Dermis microvascular lymphatic vessel endothelial cell (primary cell): ENCODE measurements around the gene DLGAP4. TPM values are rescaled to one million over a fixed set of nuclear protein-coding genes. Genes with fewer than 3 reads are reported as not detected.

ENCODE experiments used
- DNase-seq, 2 donors: peaks; one replicate each; pipeline versions ENCODE4 v3.0.0 to v3.0.0-alpha.2; 2010; ENCODE audit warnings: low read depth in 2 of 2
- total RNA-seq: library from RNA; depleted of rRNA; stranded (reverse); fragments of >200 nt; gene quantifications from 2 replicates; pipeline ENCODE4 v1.2.1, GENCODE V29; 2014

Gene DLGAP4
- total RNA-seq, 1 donor from 2014 or later = 7.8 TPM

DNA sequence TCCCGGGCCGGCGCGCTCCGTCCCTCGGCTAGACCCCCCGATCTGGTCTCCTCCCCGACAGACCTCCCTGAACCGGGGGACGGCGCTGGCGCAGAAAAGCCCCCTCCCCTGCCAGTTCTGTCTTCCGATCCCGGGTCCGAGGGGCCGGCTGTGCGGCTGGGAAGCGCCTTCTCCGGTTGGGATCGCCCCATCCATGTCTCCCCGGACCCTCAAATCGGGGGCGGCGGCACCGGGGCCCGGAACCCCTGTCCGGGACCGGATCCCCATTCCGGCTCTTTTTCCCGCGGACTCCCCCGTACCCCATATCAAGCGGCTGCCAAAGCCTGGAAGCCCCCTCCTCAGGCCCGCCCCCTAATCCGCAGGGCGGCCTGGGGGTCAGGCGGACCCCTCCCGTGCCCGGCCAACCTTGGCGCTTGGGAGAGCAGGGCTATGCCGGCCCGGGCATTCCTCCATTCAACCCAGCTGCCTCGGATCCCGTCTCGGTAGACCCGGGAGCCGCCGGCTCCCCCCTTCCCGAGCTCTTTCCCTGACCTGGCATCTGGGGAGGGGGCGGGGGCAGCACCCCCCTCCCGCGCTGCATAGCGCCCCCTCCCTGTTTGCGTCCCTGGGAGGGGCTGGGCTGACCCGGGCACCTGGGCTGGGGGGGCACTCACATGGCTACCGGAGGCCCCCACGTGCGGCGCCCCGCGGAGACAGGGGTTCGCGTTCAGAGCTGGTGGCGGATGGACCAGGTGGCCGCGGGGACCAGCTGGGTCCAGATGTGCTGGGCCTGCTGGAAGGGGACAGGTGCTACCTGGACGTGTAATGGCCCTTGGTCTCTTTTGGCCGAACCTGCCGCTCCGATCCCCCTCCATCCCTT, 643 bp downstream of the DLGAP4 start:
- DNase-seq = no peak

DNA sequence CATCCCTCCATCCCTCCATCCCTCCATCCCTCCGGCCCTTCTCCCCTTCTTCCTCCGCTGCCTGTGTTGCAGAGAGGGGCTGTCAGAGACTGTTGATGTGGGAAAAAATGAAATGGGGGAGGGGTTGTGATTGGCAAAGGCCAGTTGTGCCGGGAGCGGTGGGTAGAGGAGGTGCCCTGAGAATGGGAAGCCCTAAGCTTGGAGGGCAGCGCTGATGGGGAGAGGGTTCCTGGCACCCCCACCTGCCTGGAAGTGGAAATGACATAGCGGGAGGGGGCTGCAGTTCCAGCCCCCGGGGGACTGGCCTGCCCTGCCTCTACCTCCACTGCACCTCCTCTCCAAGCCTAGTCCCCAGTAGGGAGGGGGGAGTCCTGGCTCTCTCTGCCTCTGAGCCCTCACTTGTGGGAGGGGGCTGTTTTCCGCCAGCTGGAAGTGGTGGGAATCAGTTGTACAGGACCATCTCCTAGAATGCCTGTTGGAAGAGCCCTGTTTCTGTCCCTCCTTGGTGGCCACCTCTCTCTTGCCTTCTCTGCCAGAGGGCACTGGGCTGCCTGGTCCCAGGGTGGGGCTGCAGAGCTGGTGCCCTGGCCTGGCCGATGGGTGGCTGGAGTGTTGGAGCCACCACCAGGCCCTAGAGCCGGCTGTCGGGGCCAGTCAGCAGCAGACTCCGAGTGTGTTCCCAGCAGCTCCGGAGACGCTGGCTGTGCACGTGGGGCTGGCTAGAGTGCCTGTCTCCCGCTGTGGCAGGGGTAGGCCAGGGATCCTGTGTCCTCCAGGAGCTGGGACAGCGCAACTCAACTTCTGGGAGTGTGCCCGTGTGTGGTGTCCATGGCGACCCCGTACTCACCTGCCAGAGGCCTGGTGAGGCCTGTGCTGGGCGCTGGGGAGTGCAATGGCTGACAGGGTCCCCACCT, 1.5 kb downstream of the DLGAP4 start:
- DNase-seq = no peak

DNA sequence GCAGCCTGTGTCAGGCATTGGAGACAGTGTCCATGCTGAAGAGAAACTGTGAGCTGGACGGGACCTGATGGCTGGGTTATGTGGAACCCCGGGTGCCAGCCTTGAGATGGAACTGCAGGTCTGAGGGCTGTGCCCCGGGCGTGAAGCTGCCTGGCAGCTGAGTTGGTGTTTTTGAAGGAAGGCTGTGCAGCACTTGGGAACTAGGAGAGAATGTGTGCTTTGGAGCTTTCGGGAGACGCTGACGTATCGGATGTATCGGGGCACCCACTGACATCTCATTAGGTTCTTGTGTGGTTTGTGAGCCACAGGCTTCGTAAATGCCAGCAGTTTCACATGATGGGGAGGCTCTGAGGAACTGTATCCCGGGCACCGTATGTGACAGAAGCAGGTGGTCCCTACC, 2.2 kb downstream of the DLGAP4 start:
- no peak for DNase-seq

DNA sequence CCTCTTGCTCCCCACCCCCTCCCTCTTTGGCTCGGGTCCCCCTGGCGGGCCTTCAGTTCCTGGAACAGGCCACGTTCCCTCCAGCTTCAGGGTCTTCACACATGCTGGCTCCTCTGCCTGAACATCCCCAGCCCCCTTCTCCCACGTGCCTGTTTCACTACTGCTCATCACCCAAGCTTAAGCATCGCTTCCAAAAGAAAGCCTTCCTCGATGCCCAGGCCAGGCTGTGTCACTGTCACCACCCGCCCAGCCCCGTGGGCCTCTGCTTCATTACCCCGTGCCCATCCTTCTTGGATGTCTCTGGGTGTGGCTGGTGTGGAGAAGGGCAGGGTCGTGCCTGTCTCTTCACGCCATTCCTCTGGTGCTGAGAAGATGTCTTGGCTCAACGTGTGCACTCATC, 2.8 kb downstream of the DLGAP4 start:
- DNase-seq = no peak

DNA sequence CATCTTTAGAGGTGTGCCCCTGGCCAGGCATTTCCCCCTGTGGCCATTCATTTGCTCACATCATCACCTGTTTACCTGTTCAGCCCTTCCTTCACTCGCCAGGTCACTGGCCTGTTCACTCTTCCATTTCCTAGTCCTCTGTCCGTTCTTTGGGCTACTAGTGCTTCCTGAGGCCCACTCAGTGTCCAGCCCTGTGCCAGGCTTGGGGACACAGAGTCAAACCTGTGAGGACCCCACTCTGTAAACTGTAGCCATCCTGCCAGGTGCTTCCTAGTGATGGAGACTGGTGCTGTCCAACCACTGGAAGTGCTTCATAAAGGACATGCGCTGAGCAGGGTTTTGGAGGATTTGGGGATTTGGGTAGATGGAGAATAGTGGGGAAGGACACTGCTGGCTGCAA, 3.5 kb downstream of the DLGAP4 start:
- DNase-seq = no peak

DNA sequence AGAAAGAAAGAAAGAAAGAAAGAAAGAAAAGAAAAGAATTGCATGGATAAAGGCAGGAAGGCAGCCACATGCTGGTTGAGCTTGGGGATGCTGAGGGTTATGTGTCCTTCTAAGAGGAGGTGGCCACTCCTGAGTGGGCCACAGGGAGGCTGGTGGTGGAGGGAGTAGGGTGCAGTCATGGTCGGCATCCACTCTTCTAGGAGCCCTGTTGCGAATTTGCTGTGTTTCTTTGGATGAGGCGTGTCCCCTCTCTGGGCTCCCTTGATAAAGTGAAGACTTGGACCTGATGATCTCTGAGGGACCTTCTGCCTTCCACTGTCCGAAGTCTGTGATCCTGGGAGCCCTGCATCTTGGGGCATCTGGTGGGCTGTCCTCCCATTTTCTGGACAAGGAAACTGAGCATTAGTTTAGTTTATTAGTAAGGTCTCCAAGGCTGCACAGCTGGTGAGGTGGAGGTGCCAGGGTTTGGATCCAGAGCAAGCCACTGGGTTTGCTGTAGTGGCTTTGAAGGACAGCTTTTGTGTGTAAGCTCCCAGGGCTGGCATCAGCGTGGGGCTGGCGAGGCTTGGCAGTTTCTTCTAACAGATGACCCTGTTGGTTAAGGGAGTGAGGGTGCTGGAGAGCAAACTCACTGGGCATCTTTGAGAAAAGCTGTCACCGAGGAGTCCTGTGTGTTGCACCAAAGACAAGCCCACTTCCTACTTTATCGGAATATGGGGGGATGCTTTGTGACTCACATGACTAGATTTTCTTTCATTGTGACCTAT, 4.3 kb downstream of the DLGAP4 start:
- no peak for DNase-seq

DNA sequence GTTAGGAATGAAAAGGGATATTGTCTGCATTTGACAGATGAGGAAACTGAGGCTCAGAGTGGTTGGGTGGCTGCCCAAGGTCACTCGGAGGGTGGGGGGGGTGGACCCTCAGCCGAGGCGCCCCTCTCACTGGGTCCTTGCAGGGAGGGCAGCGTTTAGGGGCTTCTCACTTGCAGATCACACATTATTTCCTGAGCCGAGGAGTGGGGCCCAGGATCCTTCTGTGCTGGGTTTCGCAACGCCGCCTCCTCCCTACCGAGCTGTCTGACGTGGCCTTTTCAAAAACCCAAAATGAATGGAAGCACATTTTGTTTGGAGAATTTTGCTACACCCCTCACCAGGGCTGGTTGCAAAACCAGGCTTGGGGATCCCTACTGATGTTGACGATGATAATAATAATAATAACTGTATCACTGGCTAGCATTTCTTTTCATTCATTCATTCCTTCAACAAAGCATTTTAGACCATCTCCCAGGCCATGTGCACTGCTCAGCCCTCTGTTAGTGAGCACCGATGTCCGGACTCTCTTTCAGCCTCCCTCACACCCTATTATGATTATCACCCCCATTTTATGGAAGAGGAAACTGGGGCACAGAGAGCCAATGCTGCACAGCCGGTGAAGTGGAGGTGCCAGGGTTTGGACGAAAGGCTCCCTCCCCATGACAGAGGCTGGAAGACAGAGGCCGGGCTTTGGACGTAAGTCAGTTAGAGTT, 5.2 kb downstream of the DLGAP4 start:
- DNase-seq = no peak

DNA sequence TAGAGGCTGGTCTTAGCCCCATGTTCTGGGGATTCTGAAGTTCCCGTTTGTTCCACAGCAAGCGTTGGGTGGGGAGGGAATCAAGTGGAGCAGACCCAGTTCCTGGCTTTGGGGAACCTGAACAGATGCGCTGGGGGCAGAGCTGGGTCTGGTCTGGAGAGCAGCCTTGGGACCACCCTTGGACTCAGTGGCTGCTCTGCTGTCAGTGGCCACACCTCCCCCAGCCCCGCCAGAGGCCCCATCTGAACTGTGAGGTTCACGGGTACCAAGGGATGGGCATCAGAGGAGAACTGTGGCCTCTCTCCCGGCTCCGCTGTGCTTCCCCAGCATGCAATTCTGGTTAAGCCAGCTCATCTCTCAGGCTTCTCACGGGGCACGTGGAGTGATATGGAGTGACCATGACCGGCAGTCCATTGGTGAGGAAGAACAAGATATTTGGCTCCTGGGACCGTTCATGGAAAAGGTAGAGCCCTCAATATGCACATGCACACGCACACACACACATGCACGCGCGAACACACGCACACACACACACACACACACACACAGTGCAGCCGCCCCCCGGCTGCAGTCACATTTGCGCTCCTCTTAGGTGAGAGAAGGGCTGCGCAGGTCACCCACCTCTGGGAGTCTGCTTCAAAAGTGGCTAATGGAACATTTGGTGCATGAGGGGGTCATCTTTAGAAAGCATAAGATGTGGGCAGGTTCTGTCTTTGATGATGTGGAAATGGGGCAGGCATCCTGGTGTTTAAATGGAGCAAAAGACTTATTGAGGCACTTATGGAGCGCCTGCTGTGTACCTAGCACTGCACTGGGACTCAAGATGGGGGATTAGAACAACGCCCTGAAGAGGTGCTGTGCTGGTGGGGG, 6.0 kb downstream of the DLGAP4 start:
- DNase-seq = no peak

DNA sequence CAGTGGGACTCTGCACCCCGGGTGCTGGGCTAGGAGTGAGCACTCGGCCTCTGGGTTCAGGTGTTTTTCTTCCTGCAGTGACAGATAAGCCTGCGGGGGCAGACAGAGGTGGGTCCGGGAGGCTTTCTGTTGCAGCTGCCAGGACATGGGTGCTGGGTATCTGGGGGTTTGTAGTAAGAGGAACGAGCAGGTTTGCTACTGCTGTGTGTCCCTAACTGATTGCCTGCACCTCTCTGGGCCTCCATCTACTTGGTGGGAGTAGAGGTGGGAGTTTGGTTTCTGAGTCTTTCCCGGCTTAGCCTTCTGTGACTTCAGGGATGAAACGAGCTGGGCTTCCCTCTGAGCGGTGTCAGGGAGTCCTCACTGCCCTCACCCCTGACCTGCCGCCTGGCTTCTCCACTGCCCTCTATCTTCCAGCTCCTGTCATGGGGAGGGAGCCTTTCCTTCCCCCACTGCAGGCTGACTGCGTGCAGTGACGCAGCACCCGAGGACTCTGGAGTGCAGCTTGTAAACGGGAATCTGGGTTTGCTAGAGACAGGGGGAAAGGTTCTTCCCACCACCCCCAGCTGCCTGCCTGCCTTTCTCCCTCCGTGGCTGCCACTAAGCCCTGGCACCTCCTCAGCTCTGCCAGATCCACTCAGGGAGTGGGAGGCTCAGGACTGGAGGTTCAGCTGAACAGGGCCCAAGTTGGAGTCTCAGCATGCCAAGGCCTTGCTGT, 6.7 kb downstream of the DLGAP4 start:
- no peak for DNase-seq

DNA sequence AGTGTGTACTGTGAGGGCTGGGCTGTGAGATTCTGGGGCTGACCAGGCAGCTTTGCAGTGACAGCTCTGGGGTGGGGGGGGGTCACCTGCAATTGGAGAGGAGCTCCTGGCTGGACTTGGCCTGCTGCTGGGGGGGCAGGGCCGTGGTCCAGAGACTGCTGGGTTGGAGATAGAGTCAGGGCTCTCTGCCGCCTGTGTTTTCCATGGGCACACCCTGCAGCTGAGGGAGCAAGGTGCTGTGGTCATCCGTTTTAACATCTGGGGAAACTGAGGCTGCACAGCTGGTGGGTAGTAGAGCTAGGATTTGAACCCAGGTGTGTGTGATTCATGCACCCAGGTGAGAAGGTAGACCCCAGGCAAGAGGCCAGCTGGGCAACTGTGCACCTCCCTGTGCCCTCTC, 7.3 kb downstream of the DLGAP4 start:
- no peak for DNase-seq

DNA sequence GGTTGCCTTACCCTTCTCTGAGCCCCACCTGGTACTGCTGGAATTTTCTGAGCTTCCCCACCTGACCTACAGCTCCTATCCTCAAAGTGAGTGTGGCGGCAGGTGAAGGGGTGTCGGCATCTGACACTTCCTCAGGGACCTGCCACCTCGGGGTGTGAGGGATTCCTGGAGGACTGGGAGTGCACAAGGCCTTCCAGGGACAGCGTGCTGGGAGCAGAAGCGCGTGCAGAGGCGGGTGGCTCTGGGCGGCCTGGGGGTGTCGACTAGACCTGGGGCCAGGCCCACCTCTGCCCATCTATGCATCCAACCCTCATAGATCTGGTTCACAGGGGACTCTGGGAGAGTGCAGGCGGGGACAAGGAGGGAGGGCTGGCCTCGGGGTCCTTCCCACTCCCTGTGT, 7.8 kb downstream of the DLGAP4 start:
- no peak for DNase-seq

DNA sequence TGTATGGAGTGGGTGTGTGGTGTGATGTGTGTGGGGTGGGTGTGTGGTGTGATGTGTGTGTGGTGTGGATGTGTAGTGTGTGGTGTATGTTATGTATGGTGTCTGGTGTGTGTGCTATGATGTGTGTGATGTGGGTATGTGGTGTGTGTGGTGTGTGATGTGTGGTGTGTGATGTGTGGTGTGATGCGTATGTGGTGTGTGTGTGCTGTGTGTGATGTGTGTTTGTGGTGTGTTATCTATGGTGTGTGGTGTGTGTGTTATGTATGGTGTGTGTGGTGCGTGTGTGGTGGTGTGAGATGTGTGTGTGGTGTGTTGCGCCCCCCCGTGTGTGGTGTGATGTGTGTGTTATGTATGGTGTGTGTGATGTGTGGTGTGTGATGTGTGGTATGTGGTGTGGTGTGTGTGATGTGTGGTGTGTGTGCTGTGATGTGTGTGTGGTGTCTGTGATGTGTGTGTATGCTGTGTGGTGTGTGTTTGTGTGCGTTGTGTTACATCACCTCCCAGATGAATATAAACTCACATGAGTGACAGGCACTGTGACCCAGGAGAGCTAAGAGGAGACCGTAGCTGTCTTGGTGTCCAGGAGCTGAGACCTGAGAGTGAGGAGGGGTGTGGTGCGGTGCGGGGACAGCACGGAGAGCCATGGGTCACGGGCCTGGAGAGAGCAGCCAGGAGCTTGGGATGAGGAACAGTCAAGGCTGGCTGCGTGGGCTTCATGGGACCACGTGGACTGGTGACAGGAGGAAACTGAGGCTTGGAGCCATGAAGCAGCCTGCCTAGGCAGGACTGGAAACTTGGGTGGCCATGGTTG, 8.8 kb downstream of the DLGAP4 start:
- DNase-seq = no peak

DNA sequence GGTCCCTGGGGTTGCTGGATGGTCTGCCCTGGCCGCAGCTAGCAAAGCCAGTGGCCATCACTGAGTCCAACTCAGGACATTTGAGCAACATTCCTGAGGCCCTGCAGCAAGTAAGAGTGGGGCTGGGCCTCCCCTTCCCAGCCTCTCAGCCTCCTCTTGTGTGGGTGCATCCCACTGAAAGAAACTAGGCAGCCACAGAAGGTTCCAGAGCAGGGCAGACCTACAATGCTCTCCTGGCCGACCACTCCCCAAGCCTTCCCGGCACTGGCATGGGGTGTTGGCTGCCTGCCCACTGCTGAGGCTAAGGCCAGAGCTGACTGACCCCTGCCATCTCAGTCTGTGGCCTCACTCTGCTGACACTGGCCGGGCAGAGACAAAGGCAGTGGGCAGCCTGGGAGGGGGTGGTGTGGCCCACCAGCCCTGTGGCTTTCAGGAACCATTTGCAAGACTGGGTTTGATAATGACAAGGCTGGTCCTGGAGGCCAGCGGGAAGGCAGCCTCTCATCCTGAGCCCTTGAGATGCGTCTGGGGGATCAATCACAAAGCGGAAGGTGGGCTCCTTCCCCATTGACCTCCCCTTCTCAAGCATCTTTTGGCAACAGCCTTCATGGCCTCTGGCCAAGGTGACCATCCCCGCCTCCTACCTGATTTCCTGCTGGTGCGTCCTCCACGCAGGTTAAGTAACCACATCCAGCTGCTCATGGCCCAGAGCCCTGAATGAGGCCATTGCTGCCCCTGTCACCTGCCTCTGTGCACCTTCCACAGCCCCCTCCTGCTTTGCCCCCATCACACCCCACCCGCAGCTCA, 9.6 kb downstream of the DLGAP4 start:
- no peak for DNase-seq

DNA sequence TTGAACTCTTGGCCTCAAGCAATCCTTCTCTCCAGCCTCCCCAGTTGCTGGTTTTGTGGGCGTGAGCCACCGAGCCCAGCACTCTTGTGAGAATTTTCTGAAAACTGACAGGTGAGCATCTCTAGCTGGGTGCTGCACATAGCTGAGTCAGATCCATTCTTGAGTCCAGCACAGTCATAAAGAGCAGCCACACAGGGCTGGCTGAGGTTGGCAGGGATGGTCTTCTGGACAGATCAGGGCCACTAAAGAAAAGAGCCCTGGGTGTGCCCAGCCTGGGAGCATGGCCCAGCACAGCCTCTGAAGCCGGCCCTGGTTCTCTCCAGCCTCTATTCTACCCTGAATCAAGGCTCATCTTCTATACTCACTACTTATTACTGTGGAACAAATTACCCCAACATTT, 11.5 kb downstream of the DLGAP4 start:
- no peak for DNase-seq

DNA sequence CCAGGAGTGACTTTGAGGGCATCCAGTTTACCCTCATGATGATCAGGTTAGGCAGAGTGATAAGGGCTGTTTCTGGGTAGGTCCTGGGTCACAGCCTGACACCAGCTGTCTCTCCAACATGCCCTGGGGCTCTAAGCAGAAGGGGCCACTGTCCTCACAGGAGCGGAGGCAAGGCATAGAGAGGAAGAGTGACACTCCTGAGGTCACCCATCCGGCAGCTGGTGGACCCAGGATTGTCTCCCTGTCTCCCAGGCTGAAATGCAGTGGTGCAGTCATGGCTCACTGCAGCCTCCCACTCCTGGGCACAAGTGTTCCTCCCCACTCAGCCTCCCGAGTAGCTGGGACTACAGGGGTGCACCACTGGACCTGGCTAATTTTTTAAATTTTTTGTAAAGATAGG, 12.0 kb downstream of the DLGAP4 start:
- DNase-seq = no peak

DNA sequence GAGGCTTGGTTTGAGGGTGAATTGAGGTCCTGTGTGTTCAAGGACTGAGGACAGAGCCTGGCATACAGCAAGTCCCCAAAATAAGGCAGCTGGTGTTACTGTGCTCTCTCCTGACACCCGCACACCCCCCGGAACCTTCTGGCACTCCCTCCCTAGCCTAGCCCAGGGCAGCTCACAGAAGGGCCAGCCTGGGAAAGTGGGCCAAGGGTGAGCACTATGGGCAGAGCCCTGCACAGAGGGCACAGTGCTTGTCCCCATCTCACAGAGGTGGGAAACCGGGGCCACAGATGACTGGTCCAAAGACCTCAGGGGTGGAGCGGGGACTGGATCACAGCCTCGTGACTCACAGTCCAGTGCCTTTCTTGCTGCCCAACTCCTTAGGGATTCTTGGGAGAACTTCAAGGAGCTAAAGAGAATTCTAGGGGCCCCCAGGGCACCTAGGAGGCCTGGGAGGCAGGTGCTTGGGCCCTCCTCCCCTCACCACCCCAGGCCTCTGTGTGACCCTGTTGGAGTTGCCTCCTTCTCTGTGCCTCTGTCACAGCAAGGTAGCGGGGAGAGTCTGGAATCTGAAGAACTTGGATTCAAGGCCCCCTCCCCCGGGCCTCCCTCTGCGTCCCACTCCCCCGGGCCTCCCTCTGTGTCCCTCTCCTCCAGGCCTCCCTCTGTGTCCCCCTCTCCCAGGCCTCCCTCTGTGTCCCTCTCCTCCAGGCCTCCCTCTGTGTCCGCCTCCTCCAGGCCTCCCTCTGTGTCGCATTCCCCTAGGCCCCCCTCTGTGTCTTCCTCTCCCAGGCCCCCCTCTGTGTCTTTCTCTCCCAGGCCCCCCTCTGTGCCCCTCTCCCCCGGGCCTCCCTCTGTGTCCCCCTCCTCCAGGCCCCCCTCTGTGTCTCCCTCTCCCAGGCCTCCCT, 13.5 kb downstream of the DLGAP4 start:
- DNase-seq = no peak
